IMR-90 (cell line): Measurements from ENCODE around the gene CACNA1D. TPM values are rescaled to one million over a fixed set of nuclear protein-coding genes. Genes with fewer than 3 reads are reported as not detected.

Source experiments
- ATAC-seq: fragments of 200-7000 bp; cut with Tn5 transposase; 2 replicates; pipeline ENCODE4 v1.9.1; 2020; ENCODE audit warnings: low read depth, mild to moderate bottlenecking, moderate library complexity
- BruUV-seq: library from RNA; stranded (reverse); fragments of 400-500 nt; replicated peaks from 2 replicates; lab custom pipeline; 2021; lab: Mats Ljungman, UMichigan
- CTCF ChIA-PET: fragments of 300-600 bp; formaldehyde crosslinking; extraction: SDS; loops from one replicate; lab custom pipeline; 2021; ENCODE audit warnings: antibody characterized with exemption; lab: Yijun Ruan, JAX
- POLR2A ChIA-PET: fragments of 300-600 bp; sonication (Branson Sonifier 250); formaldehyde crosslinking; loops from one replicate; lab custom pipeline; 2022; ENCODE audit warnings: antibody characterized with exemption; ENCODE audit not compliant: unreplicated experiment; lab: Charles Lee
- DNase-seq: peaks from one replicate; pipeline ENCODE4 v3.0.0; 2013
- H2AFZ ChIP-seq: replicated peaks from 2 replicates; pipeline ENCODE3; 2013; ENCODE audit warnings: low read length, mild to moderate bottlenecking; ENCODE audit not compliant: poor library complexity
- H2AK5ac ChIP-seq: 2 replicates; pipeline ENCODE4 v1.6.1; 2013; ENCODE audit warnings: low read depth, low read length, inconsistent platforms
- H2AK9ac ChIP-seq: replicated peaks from 2 replicates; pipeline ENCODE3; 2013; ENCODE audit warnings: mild to moderate bottlenecking, low read depth, low read length, moderate library complexity; ENCODE audit not compliant: poor library complexity
- H2BK120ac ChIP-seq: 2 replicates; pipeline ENCODE4 v1.6.1; 2013; ENCODE audit warnings: low read depth, low read length, inconsistent platforms
- H2BK15ac ChIP-seq: 3 replicates; pipeline ENCODE4 v1.6.1; 2013; ENCODE audit warnings: low read depth, low read length, inconsistent platforms
- H2BK20ac ChIP-seq: 2 replicates; pipeline ENCODE4 v1.6.1; 2013; ENCODE audit warnings: low read depth, mild to moderate bottlenecking, inconsistent platforms, low read length, moderate library complexity
- H2BK5ac ChIP-seq: 2 replicates; pipeline ENCODE4 v1.6.1; 2013; ENCODE audit warnings: mild to moderate bottlenecking, low read depth, low read length, inconsistent platforms; ENCODE audit not compliant: poor library complexity, severe bottlenecking
- H3K14ac ChIP-seq: replicated peaks from 2 replicates; pipeline ENCODE4 v1.6.1; 2013; ENCODE audit warnings: low read depth, low read length, inconsistent platforms
- H3K18ac ChIP-seq: 2 replicates; pipeline ENCODE4 v1.6.1; 2013; ENCODE audit warnings: low read depth, low read length, control low read depth
- H3K23ac ChIP-seq: 2 replicates; pipeline ENCODE4 v1.6.1; 2013; ENCODE audit warnings: low read depth, low read length, inconsistent platforms
- H3K27ac ChIP-seq: 2 replicates; pipeline ENCODE4 v1.5.1; 2013; ENCODE audit warnings: mild to moderate bottlenecking, control low read depth, low read length; ENCODE audit not compliant: insufficient read depth
- H3K27me3 ChIP-seq: 2 replicates; pipeline ENCODE4 v1.6.1; 2013; ENCODE audit warnings: low read length; ENCODE audit not compliant: control insufficient read depth, insufficient read depth
- H3K36me3 ChIP-seq: 2 replicates; pipeline ENCODE4 v1.6.1; 2013; ENCODE audit warnings: low read length, mixed read lengths; ENCODE audit not compliant: control insufficient read depth, insufficient read depth
- H3K4ac ChIP-seq: 2 replicates; pipeline ENCODE4 v1.6.1; 2013; ENCODE audit warnings: low read depth, low read length, inconsistent platforms
- H3K4me1 ChIP-seq: 2 replicates; pipeline ENCODE4 v1.6.1; 2013; ENCODE audit warnings: low read length, mixed read lengths; ENCODE audit not compliant: control insufficient read depth, insufficient read depth
- H3K4me2 ChIP-seq: 2 replicates; pipeline ENCODE4 v1.6.1; 2013; ENCODE audit warnings: low read depth, mild to moderate bottlenecking, control low read depth, low read length, moderate library complexity
- H3K4me3 ChIP-seq: 2 replicates; pipeline ENCODE4 v1.5.1; 2013; ENCODE audit warnings: low read depth, mild to moderate bottlenecking, control low read depth, low read length, moderate library complexity; ENCODE audit not compliant: insufficient read depth
- H3K56ac ChIP-seq: 2 replicates; pipeline ENCODE4 v1.6.1; 2013; ENCODE audit warnings: low read length, inconsistent platforms; ENCODE audit not compliant: insufficient read depth; ENCODE audit errors: extremely low read depth
- H3K79me1 ChIP-seq, 2 experiments: 2 replicates each; pipeline ENCODE4 v1.6.1; 2013; ENCODE audit warnings: low read length in 2 of 2, inconsistent platforms in 1 of 2, low read depth in 1 of 2
- H3K9ac ChIP-seq: 2 replicates; pipeline ENCODE4 v1.6.1; 2013; ENCODE audit warnings: low read depth, low read length, control low read depth
- H3K9me1 ChIP-seq: 2 replicates; pipeline ENCODE4 v1.6.1; 2013; ENCODE audit warnings: low read length, inconsistent platforms; ENCODE audit not compliant: insufficient read depth
- H3K9me3 ChIP-seq: 2 replicates; pipeline ENCODE4 v1.6.1; 2013; ENCODE audit warnings: low read length; ENCODE audit not compliant: control insufficient read depth, insufficient read depth
- H4K20me1 ChIP-seq: 2 replicates; pipeline ENCODE4 v1.6.1; 2013; ENCODE audit warnings: low read length, inconsistent platforms; ENCODE audit not compliant: insufficient read depth
- H4K5ac ChIP-seq: 2 replicates; pipeline ENCODE4 v1.6.1; 2013; ENCODE audit warnings: mild to moderate bottlenecking, low read depth, low read length, control low read depth
- H4K8ac ChIP-seq, 2 experiments: 2 replicates each; pipeline ENCODE4 v1.6.1; 2013; ENCODE audit warnings: low read depth in 2 of 2, low read length in 2 of 2, control low read depth in 1 of 2, inconsistent platforms in 1 of 2
- H4K91ac ChIP-seq: 2 replicates; pipeline ENCODE4 v1.6.1; 2013; ENCODE audit warnings: low read depth, low read length, inconsistent platforms; ENCODE audit not compliant: insufficient read depth
- BHLHE40 ChIP-seq: fragments of 150-350 bp; IDR thresholded peaks from 2 replicates; pipeline ENCODE4 v1.6.1; 2016; ENCODE audit warnings: mild to moderate bottlenecking, low read depth, low read length
- CEBPB ChIP-seq: IDR thresholded peaks from 2 replicates; pipeline ENCODE4 v1.6.1; 2012; ENCODE audit warnings: low read depth, low read length, improper control_type of control experiment
- CHD1 ChIP-seq: IDR thresholded peaks from 2 replicates; pipeline ENCODE4 v1.6.1; 2012; ENCODE audit warnings: low read depth, low read length, improper control_type of control experiment
- MAFK ChIP-seq: IDR thresholded peaks from 2 replicates; pipeline ENCODE4 v1.6.1; 2012; ENCODE audit warnings: low read depth, low read length, improper control_type of control experiment
- NFE2L2 ChIP-seq: fragments of 150-350 bp; IDR thresholded peaks from 2 replicates; pipeline ENCODE4 v1.6.1; 2016; ENCODE audit warnings: low read depth, mild to moderate bottlenecking, low read length
- POLR2A ChIP-seq: IDR thresholded peaks from 2 replicates; pipeline ENCODE4 v1.6.1; 2012; ENCODE audit warnings: mild to moderate bottlenecking, low read depth, low read length
- RAD21 ChIP-seq: IDR thresholded peaks from 2 replicates; pipeline ENCODE4 v1.6.1; 2012; ENCODE audit warnings: low read length, improper control_type of control experiment
- RCOR1 ChIP-seq: IDR thresholded peaks from 2 replicates; pipeline ENCODE4 v1.6.1; 2012; ENCODE audit warnings: mild to moderate bottlenecking, low read length, improper control_type of control experiment; ENCODE audit not compliant: insufficient replicate concordance
- WGBS, 2 experiments: methylation state at CpG; one replicate each; pipeline versions ENCODE4 v1.1.5 to v1.1.7; 2013; ENCODE audit warnings: missing lambda C conversion rate in 2 of 2; ENCODE audit not compliant: insufficient read length in 1 of 2; ENCODE audit errors: extremely low coverage in 2 of 2; 5-methylcytosine and 5-hydroxymethylcytosine counted together
- dilution Hi-C: fragments of 300-500 bp; cut with HindIII; formaldehyde crosslinking; loops from one replicate; pipeline ENCODE4 v1.14.3; 2018; ENCODE audit warnings: low sequenced_read_pairs; ENCODE audit not compliant: unreplicated experiment
- in situ Hi-C: fragments of 300-500 bp; cut with MboI; formaldehyde crosslinking; loops from 3 replicates; pipeline ENCODE4 v1.14.3; 2019; ENCODE audit warnings: low sequenced_read_pairs, inconsistent platforms, mixed read lengths
- intact Hi-C: fragments of 100-400 bp; cut with micrococcal nuclease; formaldehyde crosslinking; loops from 2 replicates; pipeline ENCODE4 v1.10.0; 2022
- polyA plus RNA-seq, 3 experiments: library from polyadenylated mRNA; depleted of rRNA; stranded (reverse); fragments of >200 nt; gene quantifications; 2 replicates each; pipeline ENCODE4 v1.2.3, GENCODE V29; 2012; ENCODE audit warnings: low replicate concordance in 1 of 3
- total RNA-seq: library from RNA; depleted of rRNA; stranded (reverse); fragments of >200 nt; gene quantifications from 2 replicates; pipeline ENCODE4 v1.2.3, GENCODE V29; 2012
- TF ChIP-seq, protein P1 (sequence below): fragments of 150-350 bp; IDR thresholded peaks from 2 replicates; pipeline ENCODE4 v1.6.1; 2017; ENCODE audit warnings: mild to moderate bottlenecking, antibody characterized with exemption, low read length, low read depth

The CACNA1D gene
- total and polyA plus RNA-seq, 2 of the 4 experiments (the other 2 are of a cell fraction), result 0.07 TPM; not detected in 1

DNA sequence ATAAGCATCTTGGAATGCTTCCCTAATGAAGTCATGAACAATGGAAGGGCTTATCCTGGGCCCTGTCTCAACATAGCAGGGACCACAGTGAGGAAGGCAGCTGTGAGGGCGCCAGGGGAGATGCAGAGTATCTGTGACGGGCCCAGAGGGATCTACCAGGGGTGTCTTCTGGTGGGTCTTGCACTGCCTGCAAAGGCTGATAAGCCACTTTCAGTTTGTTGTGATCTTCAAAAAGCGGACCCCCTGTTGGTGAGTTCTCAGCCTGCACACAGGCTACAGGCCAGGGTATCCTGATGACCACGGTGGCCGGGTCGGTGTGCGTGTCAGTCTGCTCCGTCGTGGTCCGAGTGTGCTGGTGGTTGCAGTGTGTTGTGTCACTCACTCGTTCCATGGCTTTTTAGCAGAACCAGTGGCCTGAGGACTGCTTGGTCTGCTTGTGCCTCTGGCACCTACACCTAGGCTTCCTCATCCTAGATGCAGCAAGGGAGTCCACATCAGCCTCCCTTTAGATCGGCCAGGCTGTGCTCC, 305.0 kb downstream of the CACNA1D start:
- Histone ChIP-seq H3K4me3 (no peak overlapping the region), H4K20me1 (no peaks in the 10 kb centered on the region), H3K14ac (no peak overlapping the region), H3K4ac (no peak overlapping the region), H3K27ac (no peak overlapping the region), H3K56ac (no peak overlapping the region), H3K79me1 (no peaks in the 10 kb centered on the region), H3K9me3 (no peaks in the 10 kb centered on the region), H3K23ac (no peak overlapping the region), H2BK120ac (no peak overlapping the region), H3K36me3 (no peaks in the 10 kb centered on the region), H4K8ac (no peak overlapping the region), H2BK15ac (no peak overlapping the region), H3K4me1 (peaks cover under 1% of the 10 kb centered on the region; the same call in 1 of the 2 replicates), H2BK20ac (no peak overlapping the region), H3K4me2 (no peak overlapping the region), H3K9me1 (0 out of 2 replicates have a peak, but pooled peaks cover under 1% of the 10 kb centered on the region), H3K9ac (no peak overlapping the region), H2AK5ac (no peak overlapping the region), H2AK9ac (no peak overlapping the region), H2AFZ (peak overlapping the region; percentile 5), H3K27me3 (peaks cover 6% of the 10 kb centered on the region), H2BK5ac (no peak overlapping the region), H4K5ac (no peak overlapping the region), H3K18ac (no peak overlapping the region), H4K91ac (no peak overlapping the region)
- TF ChIP-seq RCOR1 (no peak), CEBPB (no peak), NFE2L2 (no peak), POLR2A (no peak), CHD1 (no peak), BHLHE40 (no peak), MAFK (no peak), RAD21 (no peak)
- TF ChIP-seq, protein P1, sequence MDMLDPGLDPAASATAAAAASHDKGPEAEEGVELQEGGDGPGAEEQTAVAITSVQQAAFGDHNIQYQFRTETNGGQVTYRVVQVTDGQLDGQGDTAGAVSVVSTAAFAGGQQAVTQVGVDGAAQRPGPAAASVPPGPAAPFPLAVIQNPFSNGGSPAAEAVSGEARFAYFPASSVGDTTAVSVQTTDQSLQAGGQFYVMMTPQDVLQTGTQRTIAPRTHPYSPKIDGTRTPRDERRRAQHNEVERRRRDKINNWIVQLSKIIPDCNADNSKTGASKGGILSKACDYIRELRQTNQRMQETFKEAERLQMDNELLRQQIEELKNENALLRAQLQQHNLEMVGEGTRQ, result no peak
- dilution Hi-C loops, result no loop called here
- WGBS, 2 experiments, result 60% methylated on average over 1 of the region's 12 CpGs; no CpG with 5 or more reads in 1 of the 2 experiments
- POLR2A ChIA-PET, result no interaction called here
- BruUV-seq, result no TSS peak
- DNase-seq (peak; percentile 9), ATAC-seq (no peak)
- in situ Hi-C loops, result no loop called here
- CTCF ChIA-PET, result no interaction called here
- intact Hi-C loops, result no loop called here
